NCI-H2196 (cell line): Measurements from ENCODE around the gene ICE1.
"Not testable (repeated sequence)": the region's sequence is repeated elsewhere in the genome, so short reads cannot be mapped to it uniquely, and the experiment has no call there.

Source experiments
- DNase-seq: peaks from one replicate; lab custom pipeline; 2025; ENCODE audit not compliant: unreplicated experiment; lab: John Stamatoyannopoulos, UW

The ICE1 gene, protein sequence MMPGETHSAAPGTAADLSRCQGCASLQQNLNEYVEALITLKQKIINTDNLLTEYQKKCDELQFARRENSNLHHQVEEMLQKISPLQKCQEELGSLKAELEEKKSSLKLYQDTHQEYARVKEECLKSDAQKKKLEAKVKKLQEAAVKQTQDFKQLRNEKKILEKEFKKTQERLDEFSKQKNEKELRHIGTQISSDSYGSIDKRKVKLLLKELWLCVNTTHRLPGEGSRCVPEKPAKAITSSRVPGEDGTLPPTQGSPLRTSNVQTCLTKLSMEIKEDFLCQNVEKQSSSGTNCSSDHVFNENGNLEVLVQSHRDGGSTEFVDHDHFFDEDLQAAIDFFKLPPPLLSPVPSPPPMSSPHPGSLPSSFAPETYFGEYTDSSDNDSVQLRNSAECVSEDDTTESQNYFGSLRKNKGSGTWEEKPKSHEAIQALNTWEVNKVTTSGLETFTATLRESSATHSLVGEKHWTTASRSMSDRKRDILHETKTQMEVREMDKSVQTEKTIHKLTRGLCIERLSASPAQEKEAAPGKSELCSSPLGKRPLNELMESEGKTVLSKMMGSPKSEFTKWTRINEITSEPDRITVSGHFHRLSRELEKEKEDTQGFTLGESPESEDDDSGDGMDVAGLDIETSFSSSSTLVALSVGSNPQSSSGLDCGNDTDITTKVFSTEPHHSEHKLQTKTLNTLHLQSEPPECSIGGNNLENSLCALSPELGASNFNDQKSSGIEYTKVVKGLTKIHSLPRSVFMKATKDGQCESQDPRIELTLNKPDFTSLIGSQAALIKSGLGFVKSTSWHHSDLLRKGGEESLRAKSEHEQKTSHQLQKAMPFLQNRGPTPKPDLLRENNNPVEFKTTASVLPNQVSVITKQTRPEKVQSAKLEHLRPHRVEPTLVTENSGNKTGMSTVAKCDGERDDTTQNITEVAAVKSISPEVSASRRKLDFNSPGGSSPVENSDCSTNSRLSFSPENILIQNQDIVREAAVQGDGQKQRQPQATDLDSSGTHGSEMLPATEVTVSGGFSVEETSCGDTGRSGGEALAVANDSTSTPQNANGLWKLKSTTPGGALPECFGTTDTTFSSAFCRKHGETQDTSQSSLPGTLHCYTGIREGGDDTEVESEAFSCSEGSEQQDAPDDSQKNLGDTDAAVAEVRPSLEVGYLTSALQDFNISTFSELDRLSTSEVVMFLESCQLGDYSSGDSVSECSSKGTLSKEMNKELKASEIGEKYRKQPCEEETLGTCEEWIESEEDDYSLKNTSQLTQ (N-terminal part only)

DNA sequence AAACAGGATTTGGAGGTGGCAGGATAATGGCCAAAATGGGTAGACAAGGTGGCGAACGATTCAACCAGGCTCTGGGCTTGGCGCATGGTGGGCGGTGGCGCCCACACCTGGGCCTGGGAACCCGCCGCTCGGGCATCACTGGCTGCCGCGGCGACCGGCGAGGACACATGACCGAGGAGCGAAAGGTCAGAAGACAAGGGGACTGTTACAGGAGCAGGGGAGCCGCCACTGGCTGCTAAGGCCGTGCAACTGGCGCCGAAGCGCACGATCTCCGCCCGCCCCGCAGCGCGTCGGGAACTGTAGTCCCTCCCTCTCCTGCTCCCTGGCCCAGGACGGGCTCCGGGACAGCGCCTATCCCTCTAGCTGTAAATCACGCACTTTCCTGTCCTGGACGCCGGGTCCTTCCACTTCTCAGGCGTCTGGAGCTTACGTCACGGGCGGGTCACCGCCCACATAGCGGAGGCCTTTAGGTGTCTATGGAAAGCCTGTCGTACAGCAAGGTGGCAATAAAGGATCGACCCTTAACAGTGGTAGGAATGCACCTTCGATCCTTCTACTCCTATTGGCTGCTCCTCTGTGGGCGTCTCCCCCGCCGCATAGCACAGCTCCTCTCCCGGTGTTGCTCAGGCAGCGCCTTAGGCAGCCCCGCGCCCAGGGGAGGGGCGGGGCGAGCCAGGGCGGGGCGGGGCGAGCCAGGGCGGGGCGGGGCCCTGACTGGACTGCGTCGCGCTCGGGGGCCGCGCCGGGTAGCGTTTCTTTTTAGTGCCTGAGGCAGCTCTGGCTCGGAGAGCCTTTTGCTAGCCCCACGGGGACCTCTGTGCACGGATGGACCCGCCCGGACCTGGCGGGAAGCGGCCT, at the start of gene ICE1:
ICE1 (plus strand) TSS at position 717 of the 858 bp plus-strand sequence. CDS start 239 bp downstream, outside the sequence.
- DNase-seq, result peak; percentile 96

GRCh38 chr5:5372930-5373329, 49.5 kb upstream of the ICE1 start:
- DNase-seq, result no peak

DNA sequence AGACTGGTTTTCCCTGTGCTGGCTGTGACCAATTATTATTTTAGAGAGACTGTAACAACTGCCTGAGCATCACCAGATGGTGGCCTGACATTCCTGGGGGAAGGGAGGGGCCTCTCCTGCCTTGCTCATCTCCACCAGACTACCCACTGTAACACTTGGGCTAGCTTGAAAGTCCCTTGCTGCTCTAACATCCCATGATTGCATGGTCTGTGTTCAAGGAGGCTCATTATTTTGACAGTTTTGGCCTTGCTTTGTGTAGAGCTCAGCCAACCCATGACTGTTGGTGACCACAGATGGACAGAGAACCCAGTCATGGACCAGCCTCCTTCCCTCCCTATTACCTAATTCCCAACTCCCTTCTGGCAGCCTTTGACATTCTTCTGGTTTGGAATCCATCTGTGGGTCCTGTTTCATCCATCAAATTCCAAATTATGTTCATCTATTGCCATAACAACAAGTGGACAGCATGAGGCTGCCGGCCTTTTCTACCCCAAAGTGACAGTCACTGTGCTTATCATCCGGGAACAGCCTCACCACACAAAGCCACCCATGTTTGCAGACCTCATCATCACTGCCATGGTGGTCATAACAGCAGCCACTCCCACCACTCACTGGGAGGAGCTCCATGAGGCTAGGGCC, 49.0 kb upstream of the ICE1 start:
- no peak for DNase-seq

GRCh38 chr5:5374009-5374715, 48.3 kb upstream of the ICE1 start:
- no peak for DNase-seq

DNA sequence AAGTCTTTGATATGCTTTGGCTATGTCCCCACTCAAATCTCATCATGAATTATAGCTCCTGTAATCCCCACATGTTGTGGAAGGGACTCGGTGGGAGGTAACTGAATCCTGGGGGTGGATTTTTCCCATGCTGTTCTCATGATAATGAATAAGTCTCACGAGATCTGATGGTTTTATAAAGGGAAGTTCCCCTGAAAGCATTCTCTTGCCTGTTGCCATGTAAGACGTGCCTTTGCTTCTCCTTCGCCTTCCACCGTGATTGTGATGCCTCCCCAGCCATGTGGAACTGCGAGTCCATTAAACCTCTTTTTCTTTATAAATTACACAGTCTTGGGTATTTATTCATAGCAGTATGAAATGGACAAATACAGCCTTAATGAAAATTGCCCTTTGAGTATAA, 44.7 kb upstream of the ICE1 start:
- no peak for DNase-seq

DNA sequence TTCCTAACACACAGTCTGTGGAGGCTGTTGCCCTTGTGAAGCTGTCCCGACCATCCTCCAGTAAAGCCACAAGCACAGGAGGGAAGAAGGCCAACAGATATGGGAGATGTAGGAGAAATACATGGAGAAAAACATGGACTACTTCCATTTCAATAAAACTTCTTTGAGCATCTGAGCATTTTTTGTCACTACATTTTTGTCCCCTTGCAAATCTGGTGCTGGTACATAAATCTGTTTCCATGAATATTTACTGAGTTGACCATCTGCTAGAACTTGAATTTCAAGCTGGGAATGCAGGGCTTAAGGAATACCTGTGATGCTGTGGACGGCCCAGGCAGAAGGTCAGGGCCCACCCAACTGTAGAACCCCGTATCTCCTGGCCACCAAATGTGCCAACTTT, 43.9 kb upstream of the ICE1 start:
- no peak for DNase-seq

DNA sequence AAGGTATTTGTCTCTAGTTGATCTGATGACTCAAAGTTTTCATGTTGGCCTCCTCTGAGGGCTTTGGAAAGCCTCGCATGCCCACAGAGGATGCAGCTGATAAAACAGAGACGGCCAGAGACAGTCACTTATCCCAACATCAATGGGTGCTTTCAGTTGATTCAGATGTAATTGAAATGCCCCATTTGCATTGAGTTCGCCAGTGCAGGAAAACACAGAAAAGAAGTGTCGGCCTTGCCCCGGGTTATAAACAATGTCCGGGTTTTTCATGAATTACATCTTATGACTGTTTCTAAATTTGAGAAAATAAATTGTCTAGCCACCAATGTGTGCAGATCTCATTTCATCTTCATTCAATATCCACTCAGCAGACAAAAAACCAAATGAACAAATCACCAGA, 42.2 kb upstream of the ICE1 start:
- DNase-seq, result no peak

- no peak for DNase-seq
These were observed 41.1 kb upstream of the ICE1 start for GRCh38 chr5:5381310-5381913.

GRCh38 chr5:5383461-5383860, 39.0 kb upstream of the ICE1 start:
- DNase-seq, result no peak

DNA sequence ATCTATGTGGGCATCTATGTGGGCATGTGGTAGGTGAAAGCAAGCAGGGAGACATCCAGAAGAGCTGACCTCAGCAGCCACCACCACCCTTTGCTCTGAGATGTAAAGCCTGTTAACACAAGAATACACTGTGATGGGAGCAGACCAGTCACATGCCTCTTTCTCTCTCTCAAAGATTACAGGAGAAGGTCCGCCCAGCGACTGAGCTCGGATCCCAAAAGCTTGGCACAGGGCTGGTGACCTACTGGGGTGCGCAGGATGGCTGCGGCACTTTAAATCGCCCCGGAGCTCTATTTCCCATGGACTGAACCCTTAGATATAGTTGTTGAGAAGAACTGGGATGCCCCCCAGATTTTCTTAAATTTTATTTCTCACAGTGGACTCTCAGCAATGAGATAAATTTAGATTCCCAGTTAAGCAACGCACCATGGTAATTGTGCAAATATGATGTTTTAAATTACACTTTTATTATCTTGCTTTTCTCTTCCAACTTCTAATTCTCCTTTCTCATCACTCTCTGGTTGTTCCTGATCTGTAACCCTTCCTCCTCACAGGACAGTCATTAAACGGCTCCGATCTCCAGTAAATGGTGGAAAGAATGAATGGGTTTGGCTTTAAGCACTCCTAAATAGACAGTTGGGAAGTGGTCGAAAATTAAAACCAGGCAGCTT, 37.7 kb upstream of the ICE1 start:
- no peak for DNase-seq

DNA sequence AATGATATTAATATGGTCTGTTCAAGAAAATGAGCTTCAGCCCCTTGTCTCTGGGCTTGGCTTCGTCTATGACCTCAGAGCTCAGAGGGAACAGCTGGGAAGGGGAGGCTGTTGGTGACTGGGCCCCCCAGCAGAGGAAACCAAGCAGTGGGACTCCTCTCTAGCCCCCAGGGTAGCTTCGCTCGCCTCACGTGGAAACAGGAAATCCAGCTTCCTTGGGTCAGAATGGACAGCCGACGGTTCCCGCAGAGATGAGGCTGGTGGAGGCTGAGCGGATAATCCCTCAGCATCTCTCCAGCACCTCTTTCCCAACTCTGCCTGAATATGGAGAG, 37.2 kb upstream of the ICE1 start:
- DNase-seq, result no peak

- no peak for DNase-seq
These were observed 36.1 kb upstream of the ICE1 start for GRCh38 chr5:5386329-5386728.

DNA sequence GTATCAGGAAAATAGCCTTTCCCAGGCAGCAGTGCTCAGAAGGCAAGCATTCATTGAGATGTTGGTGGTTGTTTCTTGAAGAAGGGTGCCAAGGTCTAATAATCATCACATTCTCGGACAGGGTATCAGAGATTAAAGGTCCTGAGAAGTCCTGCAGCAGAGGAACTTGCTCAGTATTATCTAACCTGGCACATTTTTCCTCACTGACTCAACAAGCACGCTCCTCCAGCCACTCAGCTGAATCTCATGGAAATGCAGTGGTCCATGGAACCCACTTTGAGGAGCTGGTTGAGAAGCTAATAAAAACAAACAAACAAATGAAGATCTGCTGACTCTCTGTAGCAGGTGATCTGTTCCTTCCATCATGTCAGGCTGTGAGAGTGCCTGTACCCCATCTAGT, 35.3 kb upstream of the ICE1 start:
- no peak for DNase-seq

DNA sequence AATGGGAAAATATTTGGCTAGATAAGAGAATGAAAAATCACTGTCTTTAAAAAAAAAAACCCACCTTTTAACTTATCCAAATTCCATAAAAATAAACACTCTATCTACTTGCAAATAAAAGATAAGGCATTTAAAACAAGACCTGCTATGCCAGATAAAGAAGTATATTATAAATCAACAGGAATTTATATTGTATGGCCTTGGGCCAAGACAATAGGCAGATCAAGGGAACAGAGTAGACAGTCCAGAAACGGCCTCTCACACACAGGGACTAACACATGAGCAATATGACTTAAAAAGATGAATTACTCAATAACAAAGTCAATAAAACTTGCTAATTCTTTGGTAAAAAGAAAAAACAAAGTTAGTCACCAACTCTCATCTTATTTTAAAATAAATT, 34.7 kb upstream of the ICE1 start:
- no peak for DNase-seq

GRCh38 chr5:5390121-5390869, 32.2 kb upstream of the ICE1 start:
- not testable (repeated sequence) for DNase-seq

DNA sequence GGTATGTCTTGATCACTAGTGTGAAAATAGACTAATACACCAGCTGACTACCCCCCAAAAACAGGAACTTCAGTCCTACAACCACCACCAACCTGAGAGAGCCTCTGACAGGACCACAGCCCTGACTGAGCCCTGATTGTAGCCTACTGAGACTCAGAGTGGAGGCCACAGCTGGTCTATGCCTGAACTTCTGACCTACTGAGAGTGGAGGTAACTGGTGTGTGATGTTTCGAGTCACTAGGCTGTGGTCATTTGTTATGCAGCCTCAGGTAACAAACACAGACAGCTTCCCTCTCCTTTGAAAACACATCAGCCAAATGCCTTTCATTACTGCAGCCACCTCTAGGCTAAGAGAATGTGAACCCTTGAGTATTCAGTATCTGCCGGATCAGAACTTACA, 30.0 kb upstream of the ICE1 start:
- DNase-seq, result not testable (repeated sequence)

GRCh38 chr5:5394384-5394986, 28.0 kb upstream of the ICE1 start:
- peak; percentile 4 for DNase-seq
